NCI-H1436 (cell line): ENCODE measurements around the gene BGN.

Source experiments
- DNase-seq: peaks from one replicate; lab custom pipeline; 2025; lab: John Stamatoyannopoulos, UW

Gene BGN

GRCh38 chrX:153526801-153527200 lies 32.0 kb downstream of the BGN start:
- peak; percentile 58 for DNase-seq

GRCh38 chrX:153527208-153527607 lies 32.4 kb downstream of the BGN start:
- DNase-seq, result peak; percentile 79

- DNase-seq, result no peak
These were observed 35.8 kb downstream of the BGN start for GRCh38 chrX:153530411-153531129.

- no peak for DNase-seq
These were observed 38.3 kb downstream of the BGN start for GRCh38 chrX:153533091-153533490.

GRCh38 chrX:153537080-153537479 lies 42.3 kb downstream of the BGN start:
- no peak for DNase-seq

GRCh38 chrX:153537526-153538295 lies 42.9 kb downstream of the BGN start:
- peak; percentile 40 for DNase-seq

- no peak for DNase-seq
These were observed 43.6 kb downstream of the BGN start for GRCh38 chrX:153538424-153538823.

- peak; percentile 62 for DNase-seq
These were observed 44.6 kb downstream of the BGN start for GRCh38 chrX:153539171-153539978.

GRCh38 chrX:153539979-153540358 lies 45.2 kb downstream of the BGN start:
- no peak for DNase-seq

GRCh38 chrX:153544727-153545126 lies 49.9 kb downstream of the BGN start:
- DNase-seq, result no peak

- no peak for DNase-seq
These were observed 51.6 kb downstream of the BGN start for GRCh38 chrX:153546386-153546785.

- DNase-seq, result no peak
These were observed 52.4 kb downstream of the BGN start for GRCh38 chrX:153547195-153547594.

GRCh38 chrX:153549231-153549630 lies 54.5 kb downstream of the BGN start:
- DNase-seq, result no peak

- DNase-seq, result no peak
These were observed 55.0 kb downstream of the BGN start for GRCh38 chrX:153549807-153550206.

- DNase-seq, result no peak
These were observed 56.4 kb downstream of the BGN start for GRCh38 chrX:153551135-153551534.

GRCh38 chrX:153554519-153555167 lies 59.9 kb downstream of the BGN start:
- peak; percentile 56 for DNase-seq

GRCh38 chrX:153556767-153557166 lies 62.0 kb downstream of the BGN start:
- no peak for DNase-seq

- DNase-seq, result no peak
These were observed 63.0 kb downstream of the BGN start for GRCh38 chrX:153557618-153558355.
